Pons (tissue), 1 donor: Measurements from ENCODE around the gene USP48.
A peak's percentile ranks its signal among the peaks of the same experiment; 100 is the strongest.
"Not testable (repeated sequence)": the region's sequence is repeated elsewhere in the genome, so short reads cannot be mapped to it uniquely, and the experiment has no call there.

Source experiments
- DNase-seq: peaks from one replicate; pipeline ENCODE4 v3.0.0-alpha.2; 2016; ENCODE audit warnings: low spot score

Gene USP48

GRCh38 chr1:21774835-21775549, 8.0 kb downstream of the USP48 start:
- peak; percentile 27 for DNase-seq

- no peak for DNase-seq
These were observed 9.4 kb downstream of the USP48 start for GRCh38 chr1:21773585-21773984.

DNA sequence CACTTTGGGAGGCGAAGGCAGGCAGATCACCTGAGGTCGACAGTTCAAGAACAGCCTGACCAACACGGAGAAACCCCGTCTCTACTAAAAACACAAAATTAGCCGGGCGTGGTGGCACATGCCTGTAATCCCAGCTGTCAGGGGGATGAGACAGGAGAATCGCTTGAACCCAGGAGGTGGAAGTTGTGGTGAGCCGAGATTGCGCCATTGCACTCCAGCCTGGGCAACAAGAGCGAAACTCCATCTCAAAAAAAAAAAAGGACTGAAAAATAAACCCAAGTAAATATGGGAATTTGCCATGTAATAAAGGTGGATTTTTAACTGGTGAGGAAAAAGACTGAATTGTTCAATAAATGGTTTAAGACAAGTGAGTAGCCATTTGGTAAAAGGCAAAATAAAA, 11.3 kb downstream of the USP48 start:
- DNase-seq: not testable (repeated sequence)

GRCh38 chr1:21770602-21771001, 12.3 kb downstream of the USP48 start:
- not testable (repeated sequence) for DNase-seq

- DNase-seq: no peak
These were observed 12.7 kb downstream of the USP48 start for GRCh38 chr1:21770201-21770600.

DNA sequence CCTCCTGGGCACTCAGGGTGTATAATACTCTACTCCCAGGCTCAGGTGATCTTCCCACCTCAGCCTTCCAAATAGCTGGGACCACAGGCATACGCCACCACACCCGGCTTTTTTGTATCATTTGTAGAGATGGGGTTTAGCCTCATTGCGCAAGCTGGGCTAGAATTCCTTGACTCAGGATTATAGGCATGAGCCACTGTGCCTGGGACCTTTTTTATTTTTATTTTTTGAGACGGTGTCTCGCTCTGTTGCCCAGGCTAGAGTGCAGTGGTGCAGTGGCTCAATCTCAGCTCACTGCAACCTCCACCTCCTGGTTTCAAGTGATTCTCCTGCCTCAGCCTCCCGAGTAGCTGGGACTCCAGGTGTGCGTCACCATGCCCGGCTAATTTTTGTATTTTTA, 15.8 kb downstream of the USP48 start:
- DNase-seq: not testable (repeated sequence)

DNA sequence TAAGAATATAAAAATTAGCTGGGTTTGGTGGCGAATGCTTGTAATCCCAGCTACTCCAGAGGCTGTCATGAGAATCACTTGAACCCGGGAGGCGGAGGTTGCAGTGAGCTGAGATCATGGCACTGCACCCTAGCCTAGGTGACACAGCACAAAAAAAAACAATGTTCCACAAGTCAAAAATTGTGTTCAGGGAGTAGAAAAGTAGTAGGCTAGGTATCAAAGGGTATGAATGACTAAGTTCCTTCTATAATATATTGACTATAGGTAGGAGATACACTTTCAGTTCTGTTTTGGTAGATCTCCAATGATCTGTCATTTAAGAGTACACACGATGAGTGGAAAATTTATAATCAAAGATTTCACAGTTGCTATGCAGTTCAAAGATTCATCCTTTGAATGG, 16.7 kb downstream of the USP48 start:
- DNase-seq: no peak

DNA sequence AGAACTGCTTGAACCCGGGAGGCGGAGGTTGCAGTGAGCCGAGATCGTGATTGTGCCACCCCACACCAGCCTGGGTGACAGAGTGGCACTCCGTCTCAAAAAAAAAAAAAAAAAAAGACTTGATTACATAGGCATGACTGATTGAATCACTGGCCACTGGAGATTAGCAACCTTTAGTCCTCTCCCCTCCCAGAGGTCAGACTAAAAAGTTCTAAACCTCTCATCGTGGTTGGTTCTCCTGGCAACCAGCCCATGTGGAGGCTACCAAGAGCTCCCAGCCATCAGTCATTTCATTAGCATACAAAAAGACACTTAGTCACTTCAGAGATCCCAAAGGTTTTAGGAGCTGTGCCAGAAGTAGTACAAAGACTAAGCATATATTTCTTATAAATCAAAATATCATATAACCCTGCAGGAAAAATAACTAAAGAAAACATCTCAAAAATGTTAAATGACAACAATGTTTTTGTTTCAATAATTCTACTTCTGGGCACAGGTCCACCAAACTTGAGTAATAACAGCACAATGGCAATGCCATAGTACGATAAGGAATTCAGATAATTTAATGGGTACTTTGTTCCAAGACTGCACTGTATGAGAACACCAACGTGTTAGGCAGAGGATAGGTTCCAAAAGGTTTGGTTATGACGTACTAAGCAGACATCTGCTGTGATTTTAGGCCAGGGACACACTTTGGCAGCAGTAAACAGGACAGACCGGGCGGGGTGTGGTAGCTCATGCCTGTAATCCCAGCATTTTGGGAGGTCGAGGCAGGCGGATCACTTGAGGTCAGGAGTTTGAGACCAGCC, 18.1 kb downstream of the USP48 start:
- DNase-seq: peak; percentile 20

GRCh38 chr1:21763694-21764419, 19.1 kb downstream of the USP48 start:
- DNase-seq: no peak

GRCh38 chr1:21763236-21763635, 19.7 kb downstream of the USP48 start:
- no peak for DNase-seq

- no peak for DNase-seq
These were observed 20.9 kb downstream of the USP48 start for GRCh38 chr1:21762022-21762404.

GRCh38 chr1:21761052-21761451, 21.9 kb downstream of the USP48 start:
- no peak for DNase-seq

DNA sequence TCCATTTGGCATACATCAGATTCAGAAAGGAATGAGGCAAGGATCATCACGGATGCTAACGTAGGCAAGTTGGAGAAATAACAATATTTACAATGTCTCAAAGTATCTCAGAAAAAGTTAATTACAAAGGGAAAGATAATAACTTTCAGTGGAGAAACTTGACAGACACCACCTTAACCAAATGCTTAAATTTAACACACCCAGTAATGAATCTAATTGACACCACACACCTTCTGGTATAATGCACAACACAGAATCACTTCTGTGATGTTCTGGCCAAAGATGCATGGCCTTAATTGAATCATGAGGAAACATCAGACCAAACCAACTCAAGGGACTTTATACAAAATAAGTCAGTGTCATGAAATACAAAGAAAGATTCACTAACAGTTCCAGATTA, 23.1 kb downstream of the USP48 start:
- peak; percentile 20 for DNase-seq

GRCh38 chr1:21759182-21759581, 23.8 kb downstream of the USP48 start:
- no peak for DNase-seq

- no peak for DNase-seq
These were observed 24.3 kb downstream of the USP48 start for GRCh38 chr1:21758614-21759013.

DNA sequence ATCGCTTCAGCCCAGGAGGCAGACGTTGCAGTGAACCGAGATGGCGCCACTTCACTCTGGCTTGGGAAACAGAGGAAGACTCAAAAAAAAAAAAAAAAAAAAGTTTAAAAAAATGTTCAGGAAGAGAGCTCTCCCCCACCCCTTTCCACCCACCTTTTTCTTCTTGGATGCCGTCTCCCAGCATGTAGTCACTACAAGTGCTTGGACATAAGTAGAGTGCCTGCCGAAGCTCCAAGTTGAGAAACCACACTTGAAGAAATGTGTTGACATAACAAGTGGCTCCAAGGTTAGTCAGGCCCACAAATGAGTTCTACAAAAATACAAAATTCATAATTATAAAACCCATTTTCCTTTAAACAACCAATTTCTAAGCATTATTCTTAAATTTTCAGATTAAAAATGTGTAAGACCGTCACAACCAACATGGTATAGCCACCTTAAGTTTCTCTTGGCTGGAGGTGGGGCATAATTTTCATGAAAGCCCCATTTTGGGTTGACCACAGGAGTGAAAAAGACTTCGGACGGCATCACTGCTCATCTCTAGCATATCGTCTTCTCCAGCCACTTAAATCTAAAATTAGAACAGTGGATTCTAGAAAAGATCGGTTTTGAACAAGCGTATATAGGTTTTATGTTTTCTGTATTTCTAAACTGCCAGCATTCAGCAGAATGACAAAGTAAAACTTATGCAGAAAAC, 26.4 kb downstream of the USP48 start:
- DNase-seq: no peak

- no peak for DNase-seq
These were observed 27.9 kb downstream of the USP48 start for GRCh38 chr1:21755067-21755466.

DNA sequence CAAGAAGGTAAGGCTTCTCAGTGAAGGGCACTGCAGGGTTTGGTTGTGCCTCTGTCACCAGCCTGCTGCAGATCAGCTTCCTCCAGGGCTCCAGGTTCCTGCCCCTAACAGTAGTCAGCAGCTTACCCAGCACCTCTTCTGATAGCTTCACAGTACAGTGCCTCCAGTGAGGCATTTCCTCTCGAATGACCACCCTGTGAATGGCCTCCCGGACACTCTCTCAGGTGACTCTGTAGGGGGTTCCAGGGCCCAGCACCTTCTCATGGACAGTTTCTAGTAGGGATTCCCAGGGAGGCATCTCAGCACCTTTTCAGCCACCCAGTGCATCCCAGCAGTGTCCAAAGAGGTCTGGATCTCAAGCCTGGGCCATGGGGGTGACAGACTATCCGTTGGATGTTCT, 28.4 kb downstream of the USP48 start:
- no peak for DNase-seq

DNA sequence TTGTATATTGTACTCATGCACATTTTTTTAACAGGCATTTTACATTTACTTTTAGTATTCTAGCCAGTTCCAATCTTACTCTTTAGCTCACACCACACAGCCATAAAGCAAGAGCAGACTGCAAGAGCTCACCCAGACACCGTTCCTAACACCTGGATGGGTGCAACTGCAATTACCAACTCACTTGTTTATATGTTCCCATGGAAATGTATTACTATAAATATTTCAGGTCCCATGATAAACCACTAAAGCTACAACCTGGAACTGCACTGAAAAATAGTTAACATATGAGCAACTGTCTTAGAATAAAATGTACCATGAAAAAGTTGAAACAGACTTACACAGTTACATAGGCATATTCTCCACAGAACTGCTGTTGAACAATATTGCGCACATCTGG, 30.8 kb downstream of the USP48 start:
- no peak for DNase-seq

DNA sequence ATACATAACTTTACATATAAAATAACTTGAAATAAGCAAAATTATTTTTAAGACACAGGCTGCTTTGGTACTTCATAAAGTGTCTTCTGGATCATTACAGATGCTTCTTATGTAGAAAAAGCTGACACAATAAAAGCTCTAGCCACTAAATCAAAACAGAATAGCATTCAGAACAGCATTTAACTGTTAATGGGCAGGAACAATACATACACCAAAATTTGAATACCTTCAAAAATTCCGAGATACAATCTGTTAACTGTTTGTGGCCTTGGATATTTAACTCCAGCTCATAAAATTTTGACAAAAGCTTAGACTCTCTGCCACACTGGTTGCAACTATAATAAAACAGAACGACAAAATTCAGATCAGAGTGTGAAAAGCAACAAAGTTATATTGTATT, 31.7 kb downstream of the USP48 start:
- no peak for DNase-seq

DNA sequence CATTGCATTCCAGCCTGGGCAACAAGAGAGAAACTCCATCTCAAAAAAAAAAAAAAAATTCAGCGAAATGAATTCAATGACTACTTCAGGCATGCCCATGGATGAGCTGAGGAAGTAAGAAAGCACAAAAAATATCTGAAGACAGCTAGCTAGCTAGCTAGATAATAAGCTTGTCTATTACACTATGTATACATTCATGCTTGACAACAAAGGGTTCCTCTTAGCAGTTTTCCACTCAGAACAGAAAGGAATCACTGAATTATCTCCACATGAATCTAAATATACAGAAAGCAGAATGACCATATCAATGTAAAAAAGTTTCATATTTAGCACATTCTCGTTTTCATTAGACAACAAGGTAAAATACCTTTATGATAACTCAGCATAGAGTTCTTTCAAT, 32.1 kb downstream of the USP48 start:
- no peak for DNase-seq

- no peak for DNase-seq
These were observed 33.0 kb downstream of the USP48 start for GRCh38 chr1:21749859-21750468.
